Pancreas (tissue), 10 donors: ENCODE measurements around the gene S100A1. TPM values are rescaled to one million over a fixed set of nuclear protein-coding genes. Genes with fewer than 3 reads are reported as not detected.

Experiments
- ATAC-seq, 4 donors: fragments of 200-7000 bp; cut with Tn5 transposase; one replicate each; pipeline versions ENCODE4 v1.8.0 to v1.9.1; 2020; ENCODE audit warnings: mild to moderate bottlenecking in 4 of 4, moderate library complexity in 4 of 4
- DNase-seq, 6 donors: peaks; one replicate each; pipeline ENCODE4 v3.0.0-alpha.2; 2020
- FAIRE-seq: peaks from 2 replicates; lab custom pipeline; 2012; peaks lifted over from hg19 to GRCh38; lab: Jason Lieb, UNC
- H3K27ac ChIP-seq, 4 donors: fragments of 200-600 bp; sonication (generic); 1 replicate in 3 of 4; 2 replicates in 1 of 4; pipeline versions ENCODE4 v1.5.0 to v1.8.0; 2020
- H3K27me3 ChIP-seq, 4 donors: fragments of 200-600 bp; one replicate each; pipeline ENCODE4 v1.8.0; 2021
- H3K36me3 ChIP-seq, 3 donors: fragments of 200-600 bp; sonication (generic) in 1 of 3; one replicate each; pipeline versions ENCODE4 v1.5.0 to v1.8.0; 2020 to 2021
- H3K4me1 ChIP-seq, 3 donors: fragments of 200-600 bp; one replicate each; pipeline ENCODE4 v1.8.0; 2021
- H3K4me3 ChIP-seq, 4 donors: fragments of 200-600 bp; sonication (generic) in 2 of 4; one replicate each; pipeline versions ENCODE4 v1.5.0 to v1.8.0; 2020 to 2021
- H3K9me3 ChIP-seq, 4 donors: fragments of 200-600 bp; one replicate each; pipeline ENCODE4 v1.8.0; 2021
- WGBS, 2 donors: extraction: QIAGEN DNeasy Blood & Tissue Kit; methylation state at CpG; one replicate each; pipeline ENCODE4 v1.1.7; 2013; 5-methylcytosine and 5-hydroxymethylcytosine counted together
- intact Hi-C, 3 donors: fragments of 100-400 bp; cut with DNase I; formaldehyde crosslinking; loops; one replicate each; pipeline versions ENCODE4 v1.11.1 to v1.14.2; 2022
- polyA plus RNA-seq, 2 donors: library from polyadenylated mRNA; stranded (reverse); fragments of 200-250 nt; gene quantifications; one replicate each; pipeline ENCODE4 v1.2.3, GENCODE V29; 2013
- total RNA-seq, 6 donors: library from RNA; stranded (reverse); fragmentation: NEBNext Ultra II Directional in 4 of 6; extraction: Animal tissue kit (Norgen Biotek cat#: 25700) in 4 of 6; gene quantifications; one replicate each; pipeline versions ENCODE4 v1.2.1 to v1.2.4, GENCODE V29; 2021 to 2023
- TF ChIP-seq, protein P1 (sequence below), 4 donors: fragments of 200-600 bp; sonication (generic) in 3 of 4; IDR thresholded peaks; one replicate each; pipeline versions ENCODE4 v1.5.0 to v1.8.0; 2021; ENCODE audit warnings: antibody characterized with exemption in 4 of 4
- donor health status: healthy with polysubstance abuse.
- donor health status: DM: no; HTN: no; CAD: no; lungs with moderate emphysema.
- donor health status: DM: no; HTN: no; CAD: no.
- donor health status: control.
- donor health status: control.
- donor health status: Bipolar disorder and iron deficiency.
- donor health status: DM: yes; HTN: yes; CAD: no.
- donor health status: DM: no; HTN: no; CAD: no.
- donor health status: DM: no; HTN: no; CAD: no.
- donor health status: DM: yes; HTN: yes; CAD: no.

S100A1 gene
- total and polyA plus RNA-seq, 8 donors = 1.9 to 14.0 (median 4.0) TPM

DNA sequence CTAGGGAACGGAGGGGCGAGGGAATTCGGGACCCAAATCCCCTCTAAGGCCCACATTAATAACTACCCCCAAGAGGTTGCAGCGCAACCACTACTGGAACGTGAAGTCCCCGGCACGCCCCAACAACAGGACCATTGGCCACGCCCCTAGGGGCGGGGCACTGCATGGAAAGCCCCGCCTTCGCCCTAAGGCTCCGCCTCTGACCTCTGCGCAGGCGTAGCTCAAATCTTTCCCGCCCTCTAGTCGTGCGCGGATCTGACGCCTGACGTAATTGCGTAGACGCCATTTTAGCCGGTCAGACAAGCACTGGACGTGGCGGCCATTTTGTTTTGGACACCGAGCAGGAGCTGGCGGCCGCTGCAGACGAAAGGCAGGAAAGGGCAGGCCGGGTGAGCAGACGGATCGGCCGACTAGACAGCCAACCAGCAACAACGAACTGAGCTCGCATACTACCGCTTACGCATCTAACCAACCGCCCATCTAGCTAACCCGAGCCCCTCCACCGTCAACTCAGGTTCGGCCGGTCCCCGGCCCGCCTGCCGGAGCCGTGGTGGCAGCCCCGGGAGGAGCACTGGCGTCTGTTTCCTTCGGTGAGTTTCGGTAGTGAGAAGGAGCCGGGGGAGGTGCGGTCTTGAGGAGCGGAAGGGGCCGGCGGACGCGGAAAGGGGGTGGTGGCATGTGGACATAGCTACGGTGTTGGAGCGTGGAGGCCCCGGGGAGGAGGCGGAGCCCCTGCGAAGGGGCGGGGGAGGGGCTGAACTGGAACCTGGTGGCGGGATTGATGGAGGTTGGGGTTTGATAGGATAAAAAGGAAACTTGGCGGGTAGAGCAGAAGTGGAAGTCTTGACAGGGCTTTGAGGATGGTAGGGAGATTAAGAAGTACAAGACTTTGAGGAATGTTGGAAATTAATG is 5.8 kb downstream of the S100A1 start, which contains the start of gene CHTOP:
Gene CHTOP, plus strand, starts transcription at position 313 of the 912 bp plus-strand sequence. CDS start 2,523 bp downstream, outside the sequence.
- TF ChIP-seq, protein P1, sequence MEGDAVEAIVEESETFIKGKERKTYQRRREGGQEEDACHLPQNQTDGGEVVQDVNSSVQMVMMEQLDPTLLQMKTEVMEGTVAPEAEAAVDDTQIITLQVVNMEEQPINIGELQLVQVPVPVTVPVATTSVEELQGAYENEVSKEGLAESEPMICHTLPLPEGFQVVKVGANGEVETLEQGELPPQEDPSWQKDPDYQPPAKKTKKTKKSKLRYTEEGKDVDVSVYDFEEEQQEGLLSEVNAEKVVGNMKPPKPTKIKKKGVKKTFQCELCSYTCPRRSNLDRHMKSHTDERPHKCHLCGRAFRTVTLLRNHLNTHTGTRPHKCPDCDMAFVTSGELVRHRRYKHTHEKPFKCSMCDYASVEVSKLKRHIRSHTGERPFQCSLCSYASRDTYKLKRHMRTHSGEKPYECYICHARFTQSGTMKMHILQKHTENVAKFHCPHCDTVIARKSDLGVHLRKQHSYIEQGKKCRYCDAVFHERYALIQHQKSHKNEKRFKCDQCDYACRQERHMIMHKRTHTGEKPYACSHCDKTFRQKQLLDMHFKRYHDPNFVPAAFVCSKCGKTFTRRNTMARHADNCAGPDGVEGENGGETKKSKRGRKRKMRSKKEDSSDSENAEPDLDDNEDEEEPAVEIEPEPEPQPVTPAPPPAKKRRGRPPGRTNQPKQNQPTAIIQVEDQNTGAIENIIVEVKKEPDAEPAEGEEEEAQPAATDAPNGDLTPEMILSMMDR (IDR thresholded peaks at IDR 0.05) = no peak
- H3K9me3 ChIP-seq = no peaks in the 10 kb centered on the region
- FAIRE-seq (peak; percentile 49), ATAC-seq (peak; percentile 92 to 96 (median 94)), DNase-seq (peak; percentile 96 to 98 (median 98))
- H3K4me1 ChIP-seq = peaks cover 12 to 33% (median 30%) of the 10 kb centered on the region in 3 donors
- intact Hi-C loops = no loop called here
- H3K36me3 ChIP-seq = peaks cover 0 to 30% (median 15%) of the 10 kb centered on the region in 3 donors
- WGBS, 2 donors = 2 to 3% methylated on average over 58 to 65 of the region's 65 CpGs
- peak within 1 kb of the TSS; percentile 43 to 92 (median 80) for H3K4me3 ChIP-seq
- H3K27ac ChIP-seq = peak within 1 kb of the TSS; percentile 99 to 100 (median 100)
- H3K27me3 ChIP-seq = no peaks in the 10 kb centered on the region

DNA sequence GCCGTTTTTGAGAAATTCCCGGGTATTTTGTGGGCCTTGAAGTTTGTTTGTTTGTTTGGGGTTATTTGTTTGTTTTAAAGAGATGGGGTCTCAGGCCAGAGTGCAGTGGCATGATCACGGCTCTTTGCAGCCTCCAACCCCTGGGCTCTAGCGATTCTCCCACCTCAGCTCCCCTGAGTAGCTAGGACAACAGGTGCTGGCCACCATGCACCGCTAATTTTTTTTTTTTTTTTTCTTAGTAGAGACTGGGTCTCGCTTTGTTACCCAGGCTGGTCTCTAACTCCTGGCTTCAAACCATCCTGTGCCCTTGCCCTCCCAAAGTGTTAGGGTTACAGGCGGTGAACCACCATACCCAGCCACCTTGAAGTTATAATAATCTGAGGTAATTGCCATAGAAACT is 7.6 kb downstream of the S100A1 start:
- TF ChIP-seq, protein P1 (IDR thresholded peaks at IDR 0.05) = no peak
- peak overlapping the region in 2 of 4 donors; percentile 100 for H3K27ac ChIP-seq
- H3K9me3 ChIP-seq = no peaks in the 10 kb centered on the region
- intact Hi-C loops = no loop called here
- no peaks in the 10 kb centered on the region for H3K27me3 ChIP-seq
- H3K4me3 ChIP-seq = peak overlapping the region in 3 of 4 donors; percentile 43 to 92 (median 75)
- 60 to 70% methylated on average over 7 of the region's 7 CpGs for WGBS, 2 donors
- no peak for ATAC-seq
- FAIRE-seq = no peak
- peak in 2 of 6 donors; percentile 12 to 20 for DNase-seq
- peaks cover 12 to 42% (median 30%) of the 10 kb centered on the region in 3 donors for H3K4me1 ChIP-seq
- peaks cover 0 to 49% (median 34%) of the 10 kb centered on the region in 3 donors for H3K36me3 ChIP-seq

DNA sequence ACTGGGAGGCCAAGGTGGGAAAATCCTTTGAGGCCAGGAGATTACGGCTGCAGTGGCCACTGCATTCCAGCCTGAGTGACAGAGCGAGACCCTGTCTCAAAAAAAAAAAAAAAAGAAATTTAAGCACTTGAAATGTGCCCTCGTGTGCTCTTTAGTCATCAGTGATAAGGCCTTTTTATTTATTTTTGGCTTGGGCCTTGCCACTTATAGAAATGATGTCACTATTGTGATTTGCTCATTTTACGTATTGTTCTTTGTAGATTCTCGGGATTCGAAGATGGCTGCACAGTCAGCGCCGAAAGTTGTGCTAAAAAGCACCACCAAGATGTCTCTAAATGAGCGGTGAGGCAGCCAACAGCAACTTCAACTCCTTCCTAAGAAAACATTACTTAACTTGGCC is 8.1 kb downstream of the S100A1 start:
- Histone ChIP-seq H3K36me3 (peaks cover 0 to 53% (median 35%) of the 10 kb centered on the region in 3 donors), H3K27me3 (no peaks in the 10 kb centered on the region), H3K4me1 (peaks cover 12 to 42% (median 30%) of the 10 kb centered on the region in 3 donors), H3K27ac (peak overlapping the region in 2 of 4 donors; percentile 57 to 100), H3K4me3 (peak overlapping the region in 1 of 4 donors; percentile 6), H3K9me3 (no peaks in the 10 kb centered on the region)
- FAIRE-seq (no peak), ATAC-seq (no peak), DNase-seq (peak in 1 of 6 donors; percentile 20)
- TF ChIP-seq, protein P1 (IDR thresholded peaks at IDR 0.05) = no peak
- intact Hi-C loops = no loop called here
- WGBS, 2 donors = 90 to 94% methylated on average over 9 of the region's 9 CpGs

DNA sequence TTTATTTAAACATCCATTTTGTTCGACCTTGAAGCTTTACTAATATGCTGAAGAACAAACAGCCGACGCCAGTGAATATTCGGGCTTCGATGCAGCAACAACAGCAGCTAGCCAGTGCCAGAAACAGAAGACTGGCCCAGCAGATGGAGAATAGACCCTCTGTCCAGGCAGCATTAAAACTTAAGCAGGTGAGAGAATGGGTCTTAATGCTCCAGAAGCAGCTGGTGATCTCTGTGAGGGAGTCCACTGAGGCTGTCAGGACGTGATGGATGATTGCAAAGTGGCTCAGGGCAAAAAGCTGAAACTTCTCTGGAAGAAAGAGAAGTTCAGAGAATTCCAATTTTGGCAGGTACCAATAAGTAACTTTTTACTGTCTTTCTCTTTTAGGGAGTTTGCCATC is 10.0 kb downstream of the S100A1 start:
- intact Hi-C loops = no loop called here
- TF ChIP-seq, protein P1 (IDR thresholded peaks at IDR 0.05) = no peak
- DNase-seq (peak in 2 of 6 donors; percentile 17 to 31), ATAC-seq (no peak), FAIRE-seq (no peak)
- Histone ChIP-seq H3K27me3 (no peaks in the 10 kb centered on the region), H3K4me3 (peak overlapping the region in 1 of 4 donors; percentile 2), H3K27ac (peak overlapping the region in 3 of 4 donors; percentile 17 to 57 (median 42)), H3K9me3 (no peaks in the 10 kb centered on the region), H3K36me3 (peaks cover 10 to 73% (median 52%) of the 10 kb centered on the region in 3 donors), H3K4me1 (peaks cover 12 to 45% (median 30%) of the 10 kb centered on the region in 3 donors)
- 7 to 19% methylated on average over 6 of the region's 6 CpGs for WGBS, 2 donors
